ENCODE data around the gene CASP3.
"Not testable (repeated sequence)": the region's sequence is repeated elsewhere in the genome, so short reads cannot be mapped to it uniquely, and the experiment has no call there.

CASP3 gene

GRCh38 chr4:184636144-184636543 lies 13.1 kb downstream of the CASP3 start:
- no peak for DNase-seq (ENCODE audit: low read depth)

GRCh38 chr4:184635381-184635780 lies 13.9 kb downstream of the CASP3 start:
- DNase-seq (ENCODE audit: low read depth) = no peak

DNA sequence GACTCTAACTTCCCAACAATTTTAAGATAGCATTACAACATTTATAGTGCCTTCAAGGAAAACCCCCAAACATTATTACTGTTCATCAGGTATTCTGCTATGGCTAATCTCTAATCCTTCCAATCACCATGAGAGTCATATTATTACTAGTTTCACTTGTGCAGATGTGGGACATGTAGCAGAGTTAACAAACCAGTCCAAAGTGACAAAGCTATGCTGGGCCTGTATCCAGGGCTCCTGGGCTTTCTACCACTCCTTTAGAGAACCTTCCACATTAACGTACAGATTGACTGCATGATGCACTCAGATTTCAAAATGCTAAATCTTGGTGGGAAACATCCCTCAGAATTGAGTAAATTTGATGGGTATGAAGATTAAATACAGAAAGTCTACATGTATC lies 16.4 kb downstream of the CASP3 start:
- no peak for DNase-seq (ENCODE audit: low read depth)

DNA sequence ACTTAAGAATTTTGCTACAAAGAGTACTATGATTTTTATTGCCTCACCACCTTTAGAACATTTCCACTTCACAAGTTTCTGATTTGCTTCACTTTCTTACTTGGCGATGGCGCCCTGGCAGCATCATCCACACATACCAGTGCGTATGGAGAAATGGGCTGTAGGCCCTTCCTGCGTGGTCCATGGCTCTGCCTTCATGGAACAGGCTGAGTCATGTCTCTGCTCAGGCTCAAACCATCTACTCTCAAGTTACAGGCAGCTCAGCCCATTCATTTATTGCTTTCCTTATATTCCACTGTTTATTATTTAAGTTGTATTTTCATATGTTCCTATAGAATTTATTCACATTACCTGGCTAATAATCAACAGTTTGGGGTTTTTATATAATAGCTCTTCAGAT lies 21.1 kb downstream of the CASP3 start:
- DNase-seq (ENCODE audit: low read depth) = no peak

- DNase-seq (ENCODE audit: low read depth) = not testable (repeated sequence)
Measured at GRCh38 chr4:184625783-184626596, 23.3 kb downstream of the CASP3 start.

DNA sequence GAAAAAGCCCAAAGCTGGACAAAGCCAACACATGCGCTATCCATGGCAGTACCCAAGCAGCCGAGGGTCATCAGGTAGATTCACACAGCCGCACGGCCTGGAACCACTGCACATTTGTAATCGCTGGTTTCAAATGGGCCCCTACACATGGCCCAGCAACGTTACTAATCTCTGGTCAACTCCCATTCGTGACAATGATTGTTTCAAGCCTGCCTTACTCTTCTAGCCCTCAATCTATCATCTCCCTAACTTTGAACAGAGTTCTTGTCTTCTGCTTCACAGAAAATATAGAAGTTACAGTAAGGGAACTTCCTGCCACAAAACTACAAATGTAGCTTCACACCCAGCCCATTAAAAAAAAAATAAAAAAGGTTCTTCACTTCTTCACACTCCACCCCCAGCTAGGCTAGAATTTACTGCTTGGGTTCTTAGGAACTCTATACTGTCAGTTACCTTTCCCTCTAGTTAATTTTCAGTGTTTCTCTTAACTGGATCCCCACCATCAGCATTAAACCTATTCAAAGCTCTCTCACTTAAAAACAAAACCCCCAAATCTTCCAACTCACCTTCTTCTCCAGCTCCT lies 24.2 kb downstream of the CASP3 start:
- DNase-seq (ENCODE audit: low read depth) = no peak

DNA sequence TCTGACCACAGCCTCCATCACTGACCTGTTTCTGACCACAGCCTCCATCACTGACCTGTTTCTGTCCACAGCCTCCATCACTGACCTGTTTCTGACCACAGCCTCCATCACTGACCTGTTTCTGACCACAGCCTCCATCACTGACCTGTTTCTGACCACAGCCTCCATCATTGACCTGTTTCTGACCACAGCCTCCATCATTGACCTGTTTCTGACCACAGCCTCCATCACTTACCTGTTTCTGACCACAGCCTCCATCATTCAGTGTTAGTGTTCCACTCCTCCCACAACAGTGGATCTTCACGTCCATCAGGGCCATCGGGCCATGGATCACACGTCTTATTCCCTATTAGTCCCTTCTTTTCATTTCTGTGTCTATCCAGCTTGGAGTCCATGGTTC lies 24.7 kb downstream of the CASP3 start:
- DNase-seq (ENCODE audit: low read depth) = not testable (repeated sequence)

DNA sequence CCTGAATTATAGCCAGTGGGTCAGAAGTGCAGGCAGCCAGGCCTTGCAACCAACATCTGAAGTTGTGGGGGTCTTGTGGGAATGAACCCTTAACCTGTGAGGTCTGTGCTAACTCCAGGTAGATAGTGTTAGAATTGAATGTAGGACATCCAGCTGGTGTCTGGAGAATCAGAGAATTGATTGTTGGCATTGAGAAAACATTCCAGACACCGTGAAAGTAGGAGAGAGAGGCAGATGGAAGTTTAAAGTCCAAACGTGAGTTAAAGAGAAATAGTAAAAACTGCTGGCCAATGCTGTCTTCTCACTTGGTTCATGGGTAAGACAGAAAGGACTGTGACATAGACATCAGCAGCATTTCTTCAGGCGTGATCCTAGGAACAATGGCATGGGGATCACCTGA lies 27.7 kb downstream of the CASP3 start:
- no peak for DNase-seq (ENCODE audit: low read depth)

DNA sequence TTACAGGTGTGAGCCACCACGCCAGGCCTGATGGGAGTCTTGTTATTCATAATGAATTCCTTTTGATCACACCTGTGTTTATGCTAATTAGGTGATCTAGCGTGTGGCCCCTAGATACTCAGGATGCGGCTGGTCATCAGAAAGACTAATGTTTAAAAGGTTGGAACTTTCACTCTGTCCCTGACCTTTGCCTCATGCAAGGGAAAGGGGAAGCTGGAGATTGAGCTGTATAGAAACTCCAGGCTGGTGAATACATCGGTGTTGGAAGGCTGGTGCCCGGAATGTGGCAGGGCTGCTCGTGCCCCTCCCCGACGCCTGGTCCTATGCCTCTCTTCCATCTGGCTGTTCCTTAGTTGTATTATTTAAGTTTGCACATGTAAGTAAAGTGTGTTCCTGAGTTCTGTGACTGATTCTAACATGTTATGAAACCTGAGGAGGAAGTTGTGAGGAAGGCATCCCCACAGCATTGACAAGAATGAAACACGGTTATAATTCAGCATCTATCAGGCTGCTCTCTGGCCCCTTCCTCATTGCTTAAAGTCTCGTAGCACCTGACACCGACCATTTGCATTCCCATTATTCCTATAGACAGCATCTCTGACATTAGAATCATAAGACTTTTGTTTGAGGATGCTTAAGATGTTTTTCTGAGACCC lies 28.9 kb downstream of the CASP3 start:
- DNase-seq (ENCODE audit: low read depth) = no peak

DNA sequence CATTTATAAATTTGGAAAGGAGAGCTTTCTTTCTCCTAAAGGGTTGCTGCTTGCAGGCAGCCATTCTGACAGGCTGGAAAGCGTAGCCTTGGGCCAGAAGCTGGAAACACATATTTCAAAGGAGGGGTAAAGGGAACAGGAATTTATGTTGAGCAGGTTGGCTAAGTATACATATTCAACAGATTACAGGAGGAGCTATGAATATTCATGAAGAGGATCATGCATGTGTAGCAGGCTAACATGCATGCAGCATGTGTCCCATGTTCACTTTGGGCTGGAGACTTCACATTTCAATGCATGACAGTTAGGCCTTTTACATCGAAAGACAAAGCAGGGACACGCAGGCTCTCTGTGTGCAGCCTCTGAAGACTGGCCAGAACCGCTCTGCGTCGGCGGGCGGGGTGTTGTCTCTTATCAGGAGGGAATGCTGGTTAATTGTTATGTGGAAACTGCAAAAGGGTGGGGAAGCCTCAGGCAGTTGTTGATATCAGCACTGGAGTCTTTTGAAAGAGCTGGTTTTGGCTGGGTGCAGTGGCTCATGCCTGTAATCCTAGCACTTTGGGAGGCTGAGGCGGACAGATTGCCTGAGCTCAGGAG lies 31.5 kb downstream of the CASP3 start:
- DNase-seq (ENCODE audit: low read depth) = no peak

GRCh38 chr4:184616633-184617551 lies 32.4 kb downstream of the CASP3 start:
- no peak for DNase-seq (ENCODE audit: low read depth)

- DNase-seq (ENCODE audit: low read depth) = not testable (repeated sequence)
Measured at GRCh38 chr4:184616168-184616567, 33.1 kb downstream of the CASP3 start.

DNA sequence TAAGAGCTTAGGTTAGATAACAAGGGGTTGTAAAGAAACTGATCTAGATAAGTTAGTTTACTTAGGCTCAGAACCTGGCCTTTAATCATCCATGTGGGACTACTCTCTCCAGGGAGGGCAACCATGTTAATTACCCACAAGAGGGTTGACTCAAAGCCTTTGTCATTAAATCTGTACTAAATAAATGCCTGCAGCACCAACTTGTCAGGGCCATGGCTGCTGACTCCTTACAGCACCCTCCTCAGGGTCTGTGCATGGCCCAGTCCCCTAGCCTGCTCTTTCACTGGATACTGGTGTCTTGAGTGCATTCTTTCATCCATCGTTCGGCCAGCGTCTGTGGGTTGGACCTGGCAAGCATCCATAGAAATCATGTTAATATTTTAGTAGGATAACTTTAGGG lies 34.7 kb downstream of the CASP3 start:
- DNase-seq (ENCODE audit: low read depth) = no peak

- DNase-seq (ENCODE audit: low read depth) = no peak
Measured at GRCh38 chr4:184613405-184613804, 35.8 kb downstream of the CASP3 start.

- DNase-seq (ENCODE audit: low read depth) = no peak
Measured at GRCh38 chr4:184612074-184612473, 37.2 kb downstream of the CASP3 start.

DNA sequence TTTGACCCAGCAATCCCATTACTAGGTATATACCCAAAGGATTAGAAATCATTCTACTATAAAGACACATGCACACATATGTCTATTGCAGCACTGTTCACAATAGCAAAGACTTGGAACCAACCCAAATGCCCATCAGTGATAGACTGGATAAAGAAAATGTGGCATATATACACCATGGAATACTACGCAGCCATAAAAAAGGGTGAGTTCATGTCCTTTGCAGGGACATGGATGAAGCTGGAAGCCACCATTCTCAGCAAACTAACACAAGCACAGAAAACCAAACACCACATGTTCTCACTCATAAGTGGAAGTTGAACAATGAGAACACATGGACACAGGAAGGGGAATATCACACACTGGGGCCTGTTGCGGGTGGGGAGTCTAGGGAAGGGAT lies 41.8 kb downstream of the CASP3 start:
- not testable (repeated sequence) for DNase-seq (ENCODE audit: low read depth)

GRCh38 chr4:184602857-184603256 lies 46.4 kb downstream of the CASP3 start:
- DNase-seq (ENCODE audit: low read depth) = not testable (repeated sequence)

GRCh38 chr4:184600982-184601381 lies 48.3 kb downstream of the CASP3 start:
- not testable (repeated sequence) for DNase-seq (ENCODE audit: low read depth)

DNA sequence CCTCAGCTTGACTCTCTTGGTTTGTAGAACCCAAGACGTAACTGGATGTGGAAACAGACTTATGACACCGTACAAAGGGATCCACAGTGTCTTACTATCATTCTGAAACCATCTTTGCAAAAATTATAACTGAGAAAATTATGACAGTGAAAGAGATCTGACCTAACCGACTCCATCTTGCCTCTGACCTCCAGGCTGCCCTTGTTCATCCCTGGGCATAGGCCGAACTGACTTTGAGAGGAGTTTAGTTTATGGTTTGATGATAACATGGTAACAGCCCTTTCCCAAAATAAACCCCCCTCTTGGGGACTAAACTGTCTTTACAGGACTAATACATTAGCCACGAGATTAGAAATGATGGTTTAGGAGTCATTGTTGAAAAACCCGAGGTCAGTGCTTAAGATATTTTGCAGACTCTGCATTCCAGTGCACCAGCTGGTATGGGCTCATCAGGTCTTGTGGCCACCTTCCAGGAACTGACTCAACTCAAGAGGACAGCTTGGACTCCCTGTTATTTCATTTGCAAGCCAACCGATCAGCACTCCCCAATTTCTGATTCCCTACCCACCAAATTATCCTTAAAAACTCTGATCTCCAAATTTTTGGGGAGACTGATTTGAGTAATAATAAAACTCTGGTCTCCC lies 49.6 kb downstream of the CASP3 start:
- DNase-seq (ENCODE audit: low read depth) = no peak

GRCh38 chr4:184598753-184599491 lies 50.3 kb downstream of the CASP3 start:
- DNase-seq (ENCODE audit: low read depth) = no peak

Measured in activated gamma-delta T cell treated with anti-CD3 and anti-CD28 coated beads, Interleukin-2, amount 50 U/mL, for 16 hours (primary cell).